ENCODE measurements around the gene CD1C. TPM values are rescaled to one million over a fixed set of nuclear protein-coding genes. Genes with fewer than 3 reads are reported as not detected.
A peak's percentile ranks its signal among the peaks of the same experiment; 100 is the strongest.

The CD1C gene
- polyA plus RNA-seq, 3 donors, result 43.4 to 55.4 (median 45.8) TPM

DNA sequence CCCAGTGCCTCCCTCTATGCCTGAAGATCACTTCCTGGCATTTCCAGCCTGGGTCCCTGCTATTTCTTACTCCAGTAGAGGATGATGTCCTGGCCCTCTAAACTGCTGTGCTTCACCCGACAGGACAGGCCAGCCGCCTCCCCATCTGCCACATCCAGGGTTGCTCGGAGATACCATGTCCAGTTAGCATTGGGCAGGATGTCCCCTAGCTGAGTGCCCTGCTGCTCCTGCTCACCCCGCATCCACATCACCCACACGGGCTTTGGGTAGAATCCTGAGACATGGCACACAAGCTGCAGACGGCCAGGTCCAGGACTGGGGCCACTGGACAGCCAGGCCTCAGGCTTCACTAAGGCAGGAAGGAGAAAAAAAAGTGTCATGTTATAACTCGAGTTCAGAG lies 39.6 kb downstream of the CD1C start:
- Histone ChIP-seq H3K9me3 (replicated peaks in 1 of 2; ENCODE audit: control insufficient read depth in 1 of 2, insufficient read depth in 1 of 2, low read length in 2 of 2) (no peaks in the 10 kb centered on the region), H4K20me1 (ENCODE audit: insufficient read depth, low read length) (no peaks in the 10 kb centered on the region), H2AFZ (ENCODE audit: insufficient read depth, low read depth, low read length, poor library complexity, severe bottlenecking) (no peak overlapping the region), H3K27me3 (ENCODE audit: control insufficient read depth in 2 of 2, insufficient read depth in 2 of 2, low read length in 2 of 2) (no peaks in the 10 kb centered on the region), H3K79me2 (ENCODE audit: insufficient read depth, low read length) (no peaks in the 10 kb centered on the region), H3K4me3 (replicated peaks in 1 of 3; ENCODE audit: low read depth in 2 of 3, low read length in 3 of 3) (no peak overlapping the region), H3K4me2 (replicated peaks; ENCODE audit: extremely low read depth, low read length, poor library complexity, severe bottlenecking) (no peak overlapping the region), H3K4me1 (ENCODE audit: control insufficient read depth in 1 of 2, insufficient read depth in 2 of 2, low read length in 2 of 2) (peaks cover 62 to 72% of the 10 kb centered on the region in 2 donors), H3K27ac (ENCODE audit: low read depth in 1 of 2, low read length in 2 of 2) (peak overlapping the region in 1 of 2 donors; percentile 34), H3K9ac (ENCODE audit: insufficient read depth, low read length, poor library complexity, severe bottlenecking) (no peak overlapping the region), H3K36me3 (replicated peaks in 1 of 2; ENCODE audit: control insufficient read depth in 1 of 2, insufficient read depth in 2 of 2, low read length in 2 of 2) (no peaks in the 10 kb centered on the region)
- WGBS (ENCODE audit: insufficient coverage), result 97% methylated on average over 5 of the region's 7 CpGs
- DNase-seq, result no peak
- Mint-ChIP-seq H3K36me3 (peaks cover 0 to 6% of the 10 kb centered on the region in 2 donors), H3K27me3 (ENCODE audit: low read depth in 3 of 3) (peaks cover 0 to 4% (median 0%) of the 10 kb centered on the region in 3 donors), H3K27ac (peak overlapping the region in 6 of 7 donors; percentile 19 to 74 (median 56)), H3K9me3 (peaks cover 0 to 9% (median 0%) of the 10 kb centered on the region in 7 donors), H3K4me3 (peak overlapping the region in 1 of 2 donors; percentile 16), H3K4me1 (peaks cover 27% of the 10 kb centered on the region)
- intact Hi-C loops (cut with micrococcal nuclease), result no loop called here
- TF ChIP-seq, protein P1, sequence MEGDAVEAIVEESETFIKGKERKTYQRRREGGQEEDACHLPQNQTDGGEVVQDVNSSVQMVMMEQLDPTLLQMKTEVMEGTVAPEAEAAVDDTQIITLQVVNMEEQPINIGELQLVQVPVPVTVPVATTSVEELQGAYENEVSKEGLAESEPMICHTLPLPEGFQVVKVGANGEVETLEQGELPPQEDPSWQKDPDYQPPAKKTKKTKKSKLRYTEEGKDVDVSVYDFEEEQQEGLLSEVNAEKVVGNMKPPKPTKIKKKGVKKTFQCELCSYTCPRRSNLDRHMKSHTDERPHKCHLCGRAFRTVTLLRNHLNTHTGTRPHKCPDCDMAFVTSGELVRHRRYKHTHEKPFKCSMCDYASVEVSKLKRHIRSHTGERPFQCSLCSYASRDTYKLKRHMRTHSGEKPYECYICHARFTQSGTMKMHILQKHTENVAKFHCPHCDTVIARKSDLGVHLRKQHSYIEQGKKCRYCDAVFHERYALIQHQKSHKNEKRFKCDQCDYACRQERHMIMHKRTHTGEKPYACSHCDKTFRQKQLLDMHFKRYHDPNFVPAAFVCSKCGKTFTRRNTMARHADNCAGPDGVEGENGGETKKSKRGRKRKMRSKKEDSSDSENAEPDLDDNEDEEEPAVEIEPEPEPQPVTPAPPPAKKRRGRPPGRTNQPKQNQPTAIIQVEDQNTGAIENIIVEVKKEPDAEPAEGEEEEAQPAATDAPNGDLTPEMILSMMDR (IDR thresholded peaks at IDR 0.05), result no peak

DNA sequence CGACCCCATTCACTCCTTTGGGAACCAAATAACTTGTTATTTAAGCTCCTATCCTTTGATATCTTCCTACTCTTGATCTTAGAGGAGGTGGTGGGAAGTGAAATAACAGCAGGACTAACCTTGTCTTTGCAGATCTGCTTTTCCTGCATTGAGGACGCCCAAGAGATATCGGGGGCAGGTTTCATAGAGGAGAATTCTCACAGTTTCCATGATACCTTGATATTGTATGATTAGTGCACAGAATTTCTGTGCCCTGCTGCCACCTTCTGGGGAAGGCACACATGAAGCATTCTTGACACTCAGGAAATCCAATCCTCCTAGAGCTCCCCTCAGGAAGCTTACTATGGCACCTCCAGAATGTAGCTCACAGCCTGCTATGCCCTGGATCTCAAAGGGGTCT lies 40.0 kb downstream of the CD1C start:
- Histone ChIP-seq H3K79me2 (ENCODE audit: insufficient read depth, low read length) (no peaks in the 10 kb centered on the region), H3K36me3 (replicated peaks in 1 of 2; ENCODE audit: control insufficient read depth in 1 of 2, insufficient read depth in 2 of 2, low read length in 2 of 2) (no peaks in the 10 kb centered on the region), H3K9ac (ENCODE audit: insufficient read depth, low read length, poor library complexity, severe bottlenecking) (no peak overlapping the region), H2AFZ (ENCODE audit: insufficient read depth, low read depth, low read length, poor library complexity, severe bottlenecking) (no peak overlapping the region), H3K27ac (ENCODE audit: low read depth in 1 of 2, low read length in 2 of 2) (no peak overlapping the region), H3K4me2 (replicated peaks; ENCODE audit: extremely low read depth, low read length, poor library complexity, severe bottlenecking) (no peak overlapping the region), H3K4me1 (ENCODE audit: control insufficient read depth in 1 of 2, insufficient read depth in 2 of 2, low read length in 2 of 2) (peaks cover 58 to 68% of the 10 kb centered on the region in 2 donors), H3K4me3 (replicated peaks in 1 of 3; ENCODE audit: low read depth in 2 of 3, low read length in 3 of 3) (no peak overlapping the region), H3K9me3 (replicated peaks in 1 of 2; ENCODE audit: control insufficient read depth in 1 of 2, insufficient read depth in 1 of 2, low read length in 2 of 2) (no peaks in the 10 kb centered on the region), H4K20me1 (ENCODE audit: insufficient read depth, low read length) (no peaks in the 10 kb centered on the region), H3K27me3 (ENCODE audit: control insufficient read depth in 2 of 2, insufficient read depth in 2 of 2, low read length in 2 of 2) (no peaks in the 10 kb centered on the region)
- TF ChIP-seq, protein P1 (IDR thresholded peaks at IDR 0.05), result peak; percentile 49
- intact Hi-C loops (cut with micrococcal nuclease), result loop anchor here in 1 of 2 donors (5.0 kb wide), 2 partner anchors 37 to 82 kb away; no protein-coding TSS in a partner anchor
- Mint-ChIP-seq H3K27ac (peak overlapping the region in 1 of 7 donors; percentile 74), H3K27me3 (ENCODE audit: low read depth in 3 of 3) (peaks cover 0 to 4% (median 0%) of the 10 kb centered on the region in 3 donors), H3K4me1 (peaks cover 23% of the 10 kb centered on the region), H3K36me3 (peaks cover 0 to 6% of the 10 kb centered on the region in 2 donors), H3K4me3 (no peak overlapping the region), H3K9me3 (peaks cover 0 to 9% (median 0%) of the 10 kb centered on the region in 7 donors)
- DNase-seq, result peak in 2 of 3 donors; percentile 30 to 39
- WGBS (ENCODE audit: insufficient coverage), result no CpG with 5 or more reads among the region's 3 CpGs

Measured in CD14-positive monocyte (primary cell).